ENCODE measurements around the gene RNF220.

The RNF220 gene

GRCh38 chr1:44388551-44388950 lies 16.5 kb upstream of the RNF220 start:
- H3K4me3 ChIP-seq (ENCODE audit: low read depth, low read length, poor library complexity, severe bottlenecking): no peak overlapping the region
- no peaks in the 10 kb centered on the region for H3K9me3 ChIP-seq (ENCODE audit: low read length)
- H3K36me3 ChIP-seq (ENCODE audit: insufficient read depth, low read length): no peaks in the 10 kb centered on the region
- H3K4me1 ChIP-seq (ENCODE audit: insufficient read depth, low read length, severe bottlenecking): no peaks in the 10 kb centered on the region
- H3K27ac ChIP-seq (ENCODE audit: low read depth, low read length, poor library complexity, severe bottlenecking): no peak overlapping the region
- no peaks in the 10 kb centered on the region for H3K27me3 ChIP-seq (ENCODE audit: insufficient read depth, low read length)
- no peak overlapping the region for H3K4me2 ChIP-seq (ENCODE audit: low read length)
- H2AFZ ChIP-seq (ENCODE audit: low read length): no peak overlapping the region
- no peaks in the 10 kb centered on the region for H3K79me2 ChIP-seq (ENCODE audit: insufficient read depth, low read length)
- H3K9me2 ChIP-seq (ENCODE audit: low read depth, low read length): no peaks in the 10 kb centered on the region
- no peaks in the 10 kb centered on the region for H4K20me1 ChIP-seq (ENCODE audit: insufficient read depth, low read length)
- no peaks in the 10 kb centered on the region for H3F3A ChIP-seq (ENCODE audit: insufficient read depth, low read length)
- H3K9ac ChIP-seq (ENCODE audit: low read length): no peak overlapping the region
- TF ChIP-seq, protein P1, sequence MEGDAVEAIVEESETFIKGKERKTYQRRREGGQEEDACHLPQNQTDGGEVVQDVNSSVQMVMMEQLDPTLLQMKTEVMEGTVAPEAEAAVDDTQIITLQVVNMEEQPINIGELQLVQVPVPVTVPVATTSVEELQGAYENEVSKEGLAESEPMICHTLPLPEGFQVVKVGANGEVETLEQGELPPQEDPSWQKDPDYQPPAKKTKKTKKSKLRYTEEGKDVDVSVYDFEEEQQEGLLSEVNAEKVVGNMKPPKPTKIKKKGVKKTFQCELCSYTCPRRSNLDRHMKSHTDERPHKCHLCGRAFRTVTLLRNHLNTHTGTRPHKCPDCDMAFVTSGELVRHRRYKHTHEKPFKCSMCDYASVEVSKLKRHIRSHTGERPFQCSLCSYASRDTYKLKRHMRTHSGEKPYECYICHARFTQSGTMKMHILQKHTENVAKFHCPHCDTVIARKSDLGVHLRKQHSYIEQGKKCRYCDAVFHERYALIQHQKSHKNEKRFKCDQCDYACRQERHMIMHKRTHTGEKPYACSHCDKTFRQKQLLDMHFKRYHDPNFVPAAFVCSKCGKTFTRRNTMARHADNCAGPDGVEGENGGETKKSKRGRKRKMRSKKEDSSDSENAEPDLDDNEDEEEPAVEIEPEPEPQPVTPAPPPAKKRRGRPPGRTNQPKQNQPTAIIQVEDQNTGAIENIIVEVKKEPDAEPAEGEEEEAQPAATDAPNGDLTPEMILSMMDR (IDR thresholded peaks at IDR 0.05; ENCODE audit: low read length): no peak
- no peak for TF ChIP-seq EZH2 (IDR thresholded peaks at IDR 0.05; ENCODE audit: borderline replicate concordance, low read length)

- Histone ChIP-seq H3K27ac (ENCODE audit: low read depth, low read length, poor library complexity, severe bottlenecking) (no peak overlapping the region), H3F3A (ENCODE audit: insufficient read depth, low read length) (no peaks in the 10 kb centered on the region), H2AFZ (ENCODE audit: low read length) (no peak overlapping the region), H4K20me1 (ENCODE audit: insufficient read depth, low read length) (no peaks in the 10 kb centered on the region), H3K27me3 (ENCODE audit: insufficient read depth, low read length) (no peaks in the 10 kb centered on the region), H3K4me1 (ENCODE audit: insufficient read depth, low read length, severe bottlenecking) (no peaks in the 10 kb centered on the region), H3K4me3 (ENCODE audit: low read depth, low read length, poor library complexity, severe bottlenecking) (no peak overlapping the region), H3K9ac (ENCODE audit: low read length) (no peak overlapping the region), H3K9me2 (ENCODE audit: low read depth, low read length) (no peaks in the 10 kb centered on the region), H3K36me3 (ENCODE audit: insufficient read depth, low read length) (no peaks in the 10 kb centered on the region), H3K79me2 (ENCODE audit: insufficient read depth, low read length) (no peaks in the 10 kb centered on the region), H3K4me2 (ENCODE audit: low read length) (no peak overlapping the region), H3K9me3 (ENCODE audit: low read length) (no peaks in the 10 kb centered on the region)
- TF ChIP-seq, protein P1 (IDR thresholded peaks at IDR 0.05; ENCODE audit: low read length): no peak
- no peak for TF ChIP-seq EZH2 (IDR thresholded peaks at IDR 0.05; ENCODE audit: borderline replicate concordance, low read length)
Measured at GRCh38 chr1:44389437-44389836, 15.6 kb upstream of the RNF220 start.

DNA sequence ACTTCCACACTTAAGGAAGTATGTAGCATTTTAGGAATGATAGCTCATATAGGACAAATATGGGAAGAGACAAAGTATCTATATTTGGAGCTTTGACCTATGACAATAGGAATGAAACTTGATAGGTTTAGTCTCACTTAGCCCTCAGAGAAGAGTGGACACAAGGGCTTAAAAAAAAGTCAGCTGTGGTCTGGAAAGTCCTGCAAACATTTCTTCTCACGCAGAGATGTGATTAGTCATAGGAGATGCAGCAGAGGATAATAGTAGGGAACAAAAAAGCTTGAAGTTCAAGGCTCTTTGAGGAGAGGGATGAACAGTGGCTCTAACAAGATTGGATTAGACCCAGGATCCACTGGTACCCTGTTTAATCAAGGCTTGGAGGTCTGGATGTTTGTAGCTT lies 14.8 kb upstream of the RNF220 start:
- Histone ChIP-seq H2AFZ (ENCODE audit: low read length) (no peak overlapping the region), H3K27ac (ENCODE audit: low read depth, low read length, poor library complexity, severe bottlenecking) (no peak overlapping the region), H3K4me1 (ENCODE audit: insufficient read depth, low read length, severe bottlenecking) (no peaks in the 10 kb centered on the region), H3F3A (ENCODE audit: insufficient read depth, low read length) (no peaks in the 10 kb centered on the region), H3K36me3 (ENCODE audit: insufficient read depth, low read length) (no peaks in the 10 kb centered on the region), H3K9me3 (ENCODE audit: low read length) (no peaks in the 10 kb centered on the region), H3K27me3 (ENCODE audit: insufficient read depth, low read length) (no peaks in the 10 kb centered on the region), H3K4me3 (ENCODE audit: low read depth, low read length, poor library complexity, severe bottlenecking) (no peak overlapping the region), H3K9ac (ENCODE audit: low read length) (no peak overlapping the region), H3K4me2 (ENCODE audit: low read length) (no peak overlapping the region), H4K20me1 (ENCODE audit: insufficient read depth, low read length) (no peaks in the 10 kb centered on the region), H3K79me2 (ENCODE audit: insufficient read depth, low read length) (no peaks in the 10 kb centered on the region), H3K9me2 (ENCODE audit: low read depth, low read length) (no peaks in the 10 kb centered on the region)
- no peak for TF ChIP-seq EZH2 (IDR thresholded peaks at IDR 0.05; ENCODE audit: borderline replicate concordance, low read length)
- TF ChIP-seq, protein P1 (IDR thresholded peaks at IDR 0.05; ENCODE audit: low read length): no peak
